GM21717 (cell line): ENCODE results near the gene RCN1.
"Not testable (repeated sequence)": the region's sequence is repeated elsewhere in the genome, so short reads cannot be mapped to it uniquely, and the experiment has no call there.

Source experiments
- ATAC-seq: cut with Tn5 transposase; IDR thresholded peaks from one replicate; pipeline ENCODE4 v1.9.1; 2021; ENCODE audit warnings: mild to moderate bottlenecking, moderate library complexity; ENCODE audit not compliant: unreplicated experiment

Gene RCN1

DNA sequence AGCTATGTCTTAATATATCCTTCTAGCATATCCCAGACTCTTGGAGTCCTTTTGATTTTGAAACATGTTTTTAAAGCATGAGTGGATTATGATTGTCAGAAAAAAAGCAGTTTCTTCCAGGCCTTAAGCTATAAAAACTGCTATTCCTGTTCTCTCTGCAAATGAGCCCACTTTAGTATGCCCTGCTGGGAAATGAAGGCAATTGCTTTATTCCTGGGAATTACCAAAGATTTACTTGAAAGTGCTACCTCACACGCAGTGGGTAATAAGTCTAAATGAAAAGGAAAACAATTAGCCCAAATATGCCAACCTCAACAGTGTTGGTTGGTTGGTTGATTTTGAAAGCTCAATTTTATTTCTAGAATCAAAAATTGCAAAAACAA is 17.2 kb upstream of the RCN1 start:
- ATAC-seq: no peak

DNA sequence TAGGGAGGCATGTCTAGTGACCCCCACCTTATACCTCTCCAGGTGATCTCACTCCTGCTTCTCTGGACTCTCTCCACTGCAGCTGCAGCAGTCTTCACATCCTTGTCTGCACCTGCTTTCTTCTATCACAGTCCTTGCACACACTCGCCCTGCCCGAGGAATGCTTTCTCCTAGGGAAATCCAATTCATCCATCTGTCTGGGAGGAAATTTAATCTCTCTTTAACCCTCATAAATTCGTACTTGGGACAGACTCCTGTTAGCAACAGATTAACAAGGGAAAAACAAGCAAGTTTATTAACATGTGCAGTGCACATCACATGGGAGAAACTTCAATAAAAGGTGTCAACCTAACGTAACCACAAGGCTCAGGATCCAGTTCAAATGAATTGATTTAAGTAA is 11.3 kb upstream of the RCN1 start:
- no peak for ATAC-seq

DNA sequence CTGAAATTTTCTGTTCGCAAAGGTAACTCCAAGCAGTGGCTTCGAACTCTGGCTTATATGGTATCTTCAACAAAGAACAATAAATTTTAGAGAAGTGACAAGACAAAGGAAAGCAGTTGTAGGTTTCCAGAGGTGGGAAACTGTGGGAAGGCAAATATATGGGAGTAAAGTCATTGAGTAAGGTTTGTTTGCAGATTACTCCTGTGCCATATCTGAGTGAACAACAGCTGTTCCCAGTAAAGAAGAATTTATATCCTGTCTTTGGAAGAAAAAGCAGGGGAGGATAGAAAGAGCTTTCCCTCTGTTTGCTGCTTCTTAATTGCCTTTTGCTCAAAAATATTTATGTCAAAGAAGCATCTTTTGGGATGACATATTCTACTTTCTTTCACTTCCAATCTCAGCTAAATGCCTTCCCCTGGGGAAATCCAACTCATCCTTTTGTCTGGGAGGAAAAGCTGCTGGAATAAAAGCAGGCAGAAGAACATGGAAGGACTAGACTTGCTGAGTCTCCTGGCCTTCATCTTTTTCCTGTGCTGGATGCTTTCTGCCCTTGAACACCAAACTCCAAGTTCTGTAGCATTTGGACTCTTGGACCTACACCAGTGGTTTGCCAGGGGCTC is 10.4 kb upstream of the RCN1 start:
- ATAC-seq: no peak

DNA sequence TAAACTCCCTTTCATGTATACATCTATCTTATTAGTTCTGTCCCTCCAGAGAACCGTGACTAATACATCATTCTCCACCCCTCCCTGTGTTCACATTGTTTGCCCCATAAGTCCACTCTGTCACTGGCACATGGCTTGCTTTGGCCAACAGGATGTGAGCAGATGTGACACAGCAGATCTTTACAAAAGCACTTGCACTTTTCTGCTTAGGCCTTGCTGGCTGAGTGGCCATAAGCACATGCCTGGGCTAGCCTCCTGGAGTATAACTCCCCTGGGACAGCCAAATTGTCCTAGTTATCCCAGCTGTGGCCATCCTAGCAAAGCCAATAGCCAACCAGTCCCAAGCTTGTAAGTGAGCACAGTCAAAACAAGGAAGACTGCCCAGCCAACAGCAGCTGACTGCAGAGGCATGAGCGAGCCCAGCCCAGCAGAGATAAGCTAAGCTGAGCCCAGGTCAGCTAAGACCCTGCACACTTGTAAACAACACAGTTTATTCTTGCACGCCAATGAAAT is 9.7 kb upstream of the RCN1 start:
- ATAC-seq: no peak

DNA sequence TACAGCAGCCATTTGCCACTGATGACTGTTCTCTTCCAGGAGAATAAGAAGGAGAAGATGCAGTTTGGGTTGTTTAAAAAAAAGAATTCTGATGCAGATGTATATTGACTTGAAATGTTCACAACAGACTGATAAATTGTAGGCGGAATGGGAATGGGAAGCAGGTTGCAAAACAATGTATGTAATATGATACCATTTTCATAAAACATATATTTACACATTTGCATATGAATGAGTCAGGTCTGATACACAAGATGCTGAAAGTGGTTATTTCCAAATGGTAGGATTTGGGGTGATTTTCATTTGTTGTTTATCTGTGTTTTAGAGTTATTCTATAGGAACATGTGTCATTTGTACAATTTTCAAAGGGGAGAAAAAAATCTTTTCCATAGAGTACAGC is 9.0 kb upstream of the RCN1 start:
- ATAC-seq: no peak

DNA sequence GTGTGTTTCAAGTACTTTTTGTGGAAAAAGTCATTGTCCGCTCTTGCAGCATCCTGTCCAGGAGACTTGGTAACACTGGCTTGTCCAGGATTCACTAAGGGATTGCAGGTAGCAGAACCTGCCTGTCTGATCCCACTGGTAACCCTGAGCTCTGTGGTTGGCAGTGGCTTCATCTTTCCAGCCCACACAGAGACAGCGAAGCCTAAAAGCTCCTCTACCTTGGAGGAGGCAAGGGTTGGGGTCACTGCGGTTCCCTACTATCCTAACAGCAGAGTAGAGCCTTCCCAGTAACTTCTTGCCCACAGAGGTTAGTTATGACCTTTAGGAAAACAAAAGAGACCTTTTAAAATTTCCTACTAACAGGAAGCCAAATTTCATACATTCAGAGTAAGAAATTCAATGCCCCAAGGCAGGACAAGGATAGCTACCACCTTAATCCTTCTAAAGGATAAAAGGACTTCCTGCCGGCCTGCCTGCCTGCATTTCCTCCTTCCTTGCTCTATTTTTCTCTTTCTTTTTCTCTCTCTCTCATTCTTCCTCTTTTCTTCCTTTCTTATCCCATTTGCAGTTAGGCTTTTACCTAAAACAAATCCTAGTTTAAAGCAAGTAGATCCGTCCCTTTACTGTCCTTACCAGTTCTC is 8.4 kb upstream of the RCN1 start:
- no peak for ATAC-seq

DNA sequence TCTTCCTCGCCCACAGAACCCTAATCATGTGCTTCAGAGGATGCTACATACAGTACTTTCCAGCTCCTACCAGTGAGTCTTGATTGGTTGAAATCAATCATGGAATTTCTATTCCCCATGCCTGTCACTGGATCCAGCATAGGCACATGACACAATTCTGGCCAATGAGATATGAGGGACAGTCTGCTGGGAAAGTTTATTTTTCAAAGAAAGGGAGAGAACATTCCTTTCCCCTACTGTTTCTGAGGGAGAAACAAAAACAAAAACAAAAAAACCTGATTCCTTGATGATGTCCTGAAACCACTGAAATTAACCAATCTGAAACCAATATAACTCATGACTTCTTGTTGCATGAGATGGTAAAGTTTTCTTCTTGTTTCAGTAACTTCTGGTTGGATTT is 3.3 kb upstream of the RCN1 start:
- ATAC-seq: no peak

GRCh38 chr11:32088117-32088941 is 2.5 kb upstream of the RCN1 start:
- peak; percentile 40 for ATAC-seq

GRCh38 chr11:32092581-32093170 is 1.8 kb downstream of the RCN1 start:
- no peak for ATAC-seq

GRCh38 chr11:32094923-32095322 is 4.0 kb downstream of the RCN1 start:
- ATAC-seq: no peak

DNA sequence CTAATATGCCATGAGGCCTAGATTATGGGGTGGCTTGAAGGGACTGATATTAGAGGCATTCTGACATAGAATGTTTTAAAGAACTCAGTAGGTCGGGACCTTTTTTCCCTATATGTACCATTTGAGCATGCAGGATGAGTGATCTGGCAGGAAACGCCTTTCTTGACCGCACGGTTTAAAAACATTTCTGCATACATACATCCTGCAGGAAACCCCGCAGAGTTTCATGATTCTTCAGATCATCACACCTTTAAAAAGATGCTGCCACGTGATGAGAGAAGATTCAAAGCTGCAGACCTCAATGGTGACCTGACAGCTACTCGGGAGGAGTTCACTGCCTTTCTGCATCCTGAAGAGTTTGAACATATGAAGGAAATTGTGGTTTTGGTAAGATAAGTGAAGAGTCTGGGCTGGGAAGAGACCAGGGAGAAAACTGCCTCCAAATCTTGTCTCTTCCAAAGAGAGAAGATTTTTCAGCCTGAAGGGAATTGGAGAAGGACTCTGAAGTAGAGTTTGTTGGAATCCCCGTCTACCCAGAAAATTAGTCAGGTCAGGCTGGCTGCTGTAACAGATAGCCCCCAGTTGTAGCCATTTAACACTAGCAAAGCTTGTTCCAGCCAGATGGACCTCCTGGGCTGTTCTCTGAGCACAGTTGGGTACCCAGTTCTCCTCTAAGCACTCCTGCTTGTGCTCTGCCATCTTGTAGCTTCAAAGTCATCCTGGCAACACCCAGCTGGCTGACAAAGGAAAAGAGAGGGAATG is 7.4 kb downstream of the RCN1 start:
- ATAC-seq: no peak

GRCh38 chr11:32099516-32099915 is 8.6 kb downstream of the RCN1 start:
- ATAC-seq: no peak

DNA sequence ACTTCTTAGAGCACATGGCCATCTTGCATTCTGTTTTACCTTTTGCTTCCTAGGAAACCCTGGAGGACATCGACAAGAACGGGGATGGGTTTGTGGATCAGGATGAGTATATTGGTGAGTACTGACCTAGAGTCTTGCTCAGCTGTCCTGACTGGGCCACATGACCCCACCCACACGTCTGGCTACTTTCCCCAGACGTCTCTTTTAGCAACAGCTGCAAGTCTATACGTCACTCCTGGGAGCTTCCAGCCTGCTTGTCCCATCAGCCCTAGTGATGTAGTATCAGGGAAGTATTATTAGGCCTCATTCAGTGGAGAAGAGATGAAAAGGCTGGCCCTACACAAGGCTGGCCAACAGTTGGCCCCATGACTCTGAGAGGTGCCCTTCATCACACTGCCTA is 9.6 kb downstream of the RCN1 start:
- no peak for ATAC-seq

DNA sequence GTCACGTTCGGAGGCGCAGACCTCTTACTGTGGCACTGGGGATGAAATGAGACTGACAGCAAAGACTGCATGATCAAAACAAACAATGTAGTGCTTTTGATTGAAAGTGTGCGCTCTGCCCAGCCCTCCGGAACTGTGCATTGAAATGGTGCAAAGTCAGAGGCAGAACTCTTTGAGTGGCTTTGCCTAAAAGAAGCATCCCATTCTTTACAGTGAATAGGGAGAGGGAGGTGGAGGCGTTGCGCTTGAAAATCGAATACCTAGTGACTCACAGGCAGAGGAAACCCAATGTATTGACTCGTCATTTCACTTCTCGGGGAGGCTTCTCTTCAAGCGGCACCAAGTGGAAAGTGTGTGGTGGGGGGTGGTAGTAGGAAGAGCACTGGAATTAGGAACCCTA is 10.9 kb downstream of the RCN1 start:
- ATAC-seq: no peak

DNA sequence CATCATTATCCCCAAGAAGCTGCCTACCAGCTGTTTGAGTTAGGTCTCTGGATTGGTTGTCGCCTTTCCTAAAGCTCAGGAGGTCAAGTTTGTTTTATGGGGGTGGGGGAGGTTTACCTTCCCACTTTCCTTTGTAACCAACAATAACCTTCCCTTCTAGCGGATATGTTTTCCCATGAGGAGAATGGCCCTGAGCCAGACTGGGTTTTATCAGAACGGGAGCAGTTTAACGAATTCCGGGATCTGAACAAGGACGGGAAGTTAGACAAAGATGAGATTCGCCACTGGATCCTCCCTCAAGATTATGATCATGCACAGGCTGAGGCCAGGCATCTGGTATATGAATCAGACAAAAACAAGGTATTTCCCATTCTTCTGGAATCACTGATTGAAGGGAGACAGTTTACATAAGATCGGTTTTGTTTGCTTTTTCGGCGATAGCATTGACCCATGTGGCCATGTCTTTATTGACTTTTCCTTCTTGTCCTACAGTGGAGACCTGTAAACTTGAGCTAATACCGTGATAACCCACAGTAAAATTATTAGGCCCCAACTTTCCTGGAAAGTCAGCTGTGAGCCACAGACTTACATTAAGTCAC is 12.3 kb downstream of the RCN1 start:
- not testable (repeated sequence) for ATAC-seq

- no peak for ATAC-seq
Observed at GRCh38 chr11:32103941-32104340, 13.1 kb downstream of the RCN1 start.

- peak; percentile 84 for ATAC-seq
Observed at GRCh38 chr11:32105871-32106560, 15.1 kb downstream of the RCN1 start.

- ATAC-seq: no peak
Observed at GRCh38 chr11:32107647-32108046, 16.8 kb downstream of the RCN1 start.

- ATAC-seq: no peak
Observed at GRCh38 chr11:32108576-32108975, 17.7 kb downstream of the RCN1 start.

DNA sequence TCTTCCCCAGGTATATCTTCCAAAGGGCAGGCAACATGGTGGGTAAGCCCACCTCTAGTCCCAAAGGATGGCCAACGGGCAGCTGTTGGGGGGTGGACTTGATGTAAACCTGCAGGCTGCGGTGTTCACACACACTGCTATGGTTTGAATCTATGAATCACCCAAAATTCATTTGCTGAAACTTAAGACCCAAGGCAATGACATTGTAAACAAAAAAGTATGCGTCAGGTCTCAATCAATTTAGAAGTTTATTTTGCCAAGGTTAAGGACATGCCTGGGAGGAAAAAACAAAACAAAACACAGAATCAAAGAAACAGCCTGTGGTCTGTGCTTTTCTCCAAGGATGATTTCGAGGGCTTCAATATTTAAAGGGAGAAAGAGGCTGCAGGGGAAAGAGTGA is 18.3 kb downstream of the RCN1 start:
- no peak for ATAC-seq
